ENCODE data around the gene TMEM254.
"Not testable (repeated sequence)": the region's sequence is repeated elsewhere in the genome, so short reads cannot be mapped to it uniquely, and the experiment has no call there.

The TMEM254 gene

DNA sequence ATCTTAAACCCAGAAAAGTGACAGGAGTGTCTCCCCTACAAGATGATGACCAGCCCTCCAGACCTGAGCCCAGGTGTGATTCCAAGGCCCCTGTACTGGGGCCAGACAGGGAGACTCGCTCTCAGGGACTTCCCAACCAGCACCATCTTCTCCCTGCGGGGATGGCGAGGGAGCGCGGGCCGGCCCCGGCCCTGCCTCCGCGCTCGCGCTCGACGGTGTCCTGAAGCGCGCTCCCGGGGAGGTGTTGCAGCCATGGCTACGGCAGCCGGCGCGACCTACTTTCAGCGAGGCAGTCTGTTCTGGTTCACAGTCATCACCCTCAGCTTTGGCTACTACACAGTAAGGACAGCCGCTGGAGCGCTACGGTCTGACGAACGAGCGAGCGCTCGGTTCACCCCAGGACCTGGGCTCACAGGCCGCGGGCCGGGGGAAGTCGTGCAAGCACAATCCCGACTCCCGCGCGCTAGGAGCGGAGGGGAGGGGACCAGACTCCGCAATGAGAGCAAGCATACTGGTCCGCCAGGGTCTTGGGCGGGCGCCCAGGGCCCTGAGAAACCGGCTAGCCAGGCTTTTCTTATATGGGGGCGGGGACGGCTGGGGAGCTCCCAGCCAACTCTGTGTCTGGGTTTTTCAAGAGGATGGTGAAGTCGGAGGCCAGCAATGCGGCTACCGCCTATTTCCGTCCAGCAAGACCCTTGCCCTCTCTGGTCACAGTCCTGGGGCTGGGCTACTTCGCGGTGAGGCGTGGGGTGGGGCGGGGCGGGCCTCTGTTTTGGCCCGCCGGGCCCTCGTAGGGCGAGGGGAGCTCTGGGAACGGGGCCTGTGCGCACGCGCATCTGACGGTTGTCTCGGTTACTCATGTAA lies at the start of gene TMEM254:
Gene TMEM254, plus strand, starts transcription at position 218 of the 864 bp plus-strand sequence. Its CDS starts 35 bp downstream, at position 253.
- Histone ChIP-seq H3K9me3 (no peaks in the 10 kb centered on the region), H3K4me1 (no peaks in the 10 kb centered on the region; the same call in none of the 2 replicates), H3K36me3 (replicated peaks) (no peaks in the 10 kb centered on the region), H3K4me3 (peak within 1 kb of the TSS; percentile 62), H3K27me3 (ENCODE audit: low read depth) (no peaks in the 10 kb centered on the region)
- peak; percentile 75 to 92 for DNase-seq (ENCODE audit: low spot score in 2 of 2)
- in situ Hi-C loops (cut with MboI; ENCODE audit: low sequenced_read_pairs), result no loop called here

GRCh38 chr10:80029205-80029604 lies 49.3 kb upstream of the TMEM254 start:
- H3K4me3 ChIP-seq; in situ Hi-C loops (cut with MboI; ENCODE audit: low sequenced_read_pairs); H3K36me3 ChIP-seq (replicated peaks); DNase-seq (ENCODE audit: low spot score in 2 of 2); H3K9me3 ChIP-seq; H3K4me1 ChIP-seq; H3K27me3 ChIP-seq (ENCODE audit: low read depth): not testable (repeated sequence)

DNA sequence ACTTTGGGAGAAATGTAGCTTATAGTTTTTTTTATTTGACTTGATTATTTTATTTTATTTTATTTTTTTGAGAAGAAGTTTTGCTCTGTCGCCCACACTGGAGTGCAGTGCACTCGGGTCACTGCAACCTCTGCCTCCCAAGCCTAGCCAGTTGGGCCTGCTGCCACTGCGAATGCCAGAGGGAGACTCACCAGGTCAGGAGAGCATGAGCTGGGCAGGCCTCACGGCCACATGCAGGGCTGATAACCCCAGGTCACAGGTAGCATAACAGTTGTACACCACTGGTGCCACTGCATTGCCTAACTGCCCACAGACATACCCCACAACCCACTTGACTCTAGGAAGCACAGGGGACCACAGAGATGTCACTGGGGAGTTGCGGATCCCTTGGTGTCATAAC lies 48.6 kb upstream of the TMEM254 start:
- H3K36me3 ChIP-seq (replicated peaks); H3K9me3 ChIP-seq; in situ Hi-C loops (cut with MboI; ENCODE audit: low sequenced_read_pairs); H3K27me3 ChIP-seq (ENCODE audit: low read depth); H3K4me1 ChIP-seq; H3K4me3 ChIP-seq; DNase-seq (ENCODE audit: low spot score in 2 of 2): not testable (repeated sequence)

GRCh38 chr10:80032503-80032902 lies 46.0 kb upstream of the TMEM254 start:
- Histone ChIP-seq H3K4me1 (no peaks in the 10 kb centered on the region), H3K36me3 (replicated peaks) (no peaks in the 10 kb centered on the region), H3K4me3 (no peak overlapping the region), H3K9me3 (no peaks in the 10 kb centered on the region), H3K27me3 (ENCODE audit: low read depth) (no peaks in the 10 kb centered on the region)
- in situ Hi-C loops (cut with MboI; ENCODE audit: low sequenced_read_pairs), result no loop called here
- no peak for DNase-seq (ENCODE audit: low spot score in 2 of 2)

DNA sequence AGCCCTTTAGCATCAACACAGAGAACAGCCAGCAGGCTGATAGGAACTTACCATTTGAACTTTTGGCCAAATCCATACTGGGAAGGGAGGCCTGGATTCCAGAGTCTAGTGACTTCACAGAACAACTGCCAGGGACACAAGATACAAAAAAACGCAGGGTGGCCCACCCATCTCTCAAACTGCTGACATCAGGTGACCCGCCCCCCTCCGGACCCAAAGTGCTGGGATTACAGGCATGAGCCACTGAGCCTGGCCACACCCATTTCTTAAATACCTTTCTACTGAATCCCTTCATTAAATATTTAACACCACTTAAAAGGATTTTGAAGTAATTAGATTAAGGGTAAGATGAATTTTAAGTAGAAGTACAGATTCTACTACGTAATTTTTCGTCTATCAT lies 43.7 kb upstream of the TMEM254 start:
- H3K9me3 ChIP-seq; DNase-seq (ENCODE audit: low spot score in 2 of 2); H3K4me1 ChIP-seq; H3K36me3 ChIP-seq (replicated peaks); H3K4me3 ChIP-seq; H3K27me3 ChIP-seq (ENCODE audit: low read depth); in situ Hi-C loops (cut with MboI; ENCODE audit: low sequenced_read_pairs): not testable (repeated sequence)

GRCh38 chr10:80035430-80035829 lies 43.0 kb upstream of the TMEM254 start:
- H3K27me3 ChIP-seq (ENCODE audit: low read depth); in situ Hi-C loops (cut with MboI; ENCODE audit: low sequenced_read_pairs): not testable (repeated sequence)

GRCh38 chr10:80036921-80037500 lies 41.5 kb upstream of the TMEM254 start:
- H3K4me3 ChIP-seq; H3K9me3 ChIP-seq; H3K36me3 ChIP-seq (replicated peaks); H3K27me3 ChIP-seq (ENCODE audit: low read depth); DNase-seq (ENCODE audit: low spot score in 2 of 2); H3K4me1 ChIP-seq; in situ Hi-C loops (cut with MboI; ENCODE audit: low sequenced_read_pairs): not testable (repeated sequence)

More at GRCh38 chr10:80035430-80035829, 43.0 kb upstream of the TMEM254 start:
- not testable (repeated sequence) for H3K9me3 ChIP-seq; H3K4me3 ChIP-seq; DNase-seq (ENCODE audit: low spot score in 2 of 2); H3K36me3 ChIP-seq (replicated peaks); H3K4me1 ChIP-seq

- H3K27me3 ChIP-seq (ENCODE audit: low read depth); H3K36me3 ChIP-seq (replicated peaks); H3K9me3 ChIP-seq; DNase-seq (ENCODE audit: low spot score in 2 of 2); H3K4me3 ChIP-seq; in situ Hi-C loops (cut with MboI; ENCODE audit: low sequenced_read_pairs); H3K4me1 ChIP-seq: not testable (repeated sequence)
Measured at GRCh38 chr10:80038226-80038625, 40.2 kb upstream of the TMEM254 start.

DNA sequence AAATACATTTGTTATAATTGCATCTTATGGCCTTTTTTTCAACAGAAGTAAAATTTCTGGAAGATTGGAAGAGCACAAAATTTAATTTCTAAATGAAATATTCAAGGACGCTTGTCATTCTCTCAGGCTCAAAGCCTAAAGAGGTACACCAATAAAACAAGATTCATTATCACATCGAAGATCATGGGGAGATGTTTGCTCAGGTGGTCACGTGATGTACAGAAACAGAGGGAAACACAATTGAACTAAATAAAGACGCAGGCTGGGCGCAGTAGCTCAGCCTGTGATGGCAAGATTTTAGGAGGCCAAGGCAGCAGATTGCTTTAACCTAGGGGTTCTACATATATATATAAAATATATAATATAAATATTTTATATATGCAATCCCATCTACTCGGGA lies 37.3 kb upstream of the TMEM254 start:
- Histone ChIP-seq H3K4me3 (no peak overlapping the region), H3K27me3 (ENCODE audit: low read depth) (no peaks in the 10 kb centered on the region), H3K36me3 (replicated peaks) (no peaks in the 10 kb centered on the region), H3K9me3 (no peaks in the 10 kb centered on the region), H3K4me1 (no peaks in the 10 kb centered on the region)
- DNase-seq (ENCODE audit: low spot score in 2 of 2), result no peak
- in situ Hi-C loops (cut with MboI; ENCODE audit: low sequenced_read_pairs), result no loop called here

DNA sequence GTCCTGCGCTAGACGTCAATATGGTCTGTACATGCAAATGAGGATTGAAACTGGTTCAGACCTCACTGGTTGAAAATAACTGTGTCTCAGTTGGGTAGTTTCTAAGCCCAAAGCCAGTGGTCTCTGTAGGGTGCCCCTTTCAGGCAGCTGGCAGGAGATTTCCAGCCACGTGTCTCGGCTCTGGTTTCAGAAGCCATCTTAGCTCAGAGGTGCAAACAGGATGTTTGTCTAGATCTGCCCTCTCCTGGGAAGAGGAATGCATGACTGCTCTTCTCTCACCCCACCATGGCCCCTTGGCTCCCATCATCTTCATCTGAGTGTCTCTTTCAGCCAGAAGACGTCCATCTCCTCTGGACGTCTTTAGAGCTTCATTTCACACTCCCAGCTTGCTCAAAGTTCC lies 33.5 kb upstream of the TMEM254 start:
- H3K4me3 ChIP-seq; in situ Hi-C loops (cut with MboI; ENCODE audit: low sequenced_read_pairs); H3K36me3 ChIP-seq (replicated peaks); H3K27me3 ChIP-seq (ENCODE audit: low read depth); H3K9me3 ChIP-seq; H3K4me1 ChIP-seq: not testable (repeated sequence)
- DNase-seq (ENCODE audit: low spot score in 2 of 2), result peak in 1 of 2 experiments; percentile 21

- H3K27me3 ChIP-seq (ENCODE audit: low read depth), result peaks cover 2% of the 10 kb centered on the region; the same call in 1 of the 2 replicates
- H3K4me1 ChIP-seq, result no peaks in the 10 kb centered on the region
- H3K9me3 ChIP-seq, result no peaks in the 10 kb centered on the region
- in situ Hi-C loops (cut with MboI; ENCODE audit: low sequenced_read_pairs), result no loop called here
- peak; percentile 49 to 88 for DNase-seq (ENCODE audit: low spot score in 2 of 2)
- no peak overlapping the region for H3K4me3 ChIP-seq
- no peaks in the 10 kb centered on the region for H3K36me3 ChIP-seq (replicated peaks)
Measured at GRCh38 chr10:80046629-80047441, 31.6 kb upstream of the TMEM254 start.

- no peak overlapping the region for H3K4me3 ChIP-seq
- in situ Hi-C loops (cut with MboI; ENCODE audit: low sequenced_read_pairs), result no loop called here
- H3K4me1 ChIP-seq, result no peaks in the 10 kb centered on the region
- DNase-seq (ENCODE audit: low spot score in 2 of 2), result no peak
- no peaks in the 10 kb centered on the region for H3K9me3 ChIP-seq
- H3K27me3 ChIP-seq (ENCODE audit: low read depth), result peaks cover 2% of the 10 kb centered on the region; the same call in 1 of the 2 replicates
- H3K36me3 ChIP-seq (replicated peaks), result no peaks in the 10 kb centered on the region
Measured at GRCh38 chr10:80050752-80051151, 27.7 kb upstream of the TMEM254 start.

- Histone ChIP-seq H3K9me3 (no peaks in the 10 kb centered on the region), H3K4me1 (no peaks in the 10 kb centered on the region), H3K27me3 (ENCODE audit: low read depth) (peaks cover 2% of the 10 kb centered on the region; the same call in 1 of the 2 replicates), H3K36me3 (replicated peaks) (no peaks in the 10 kb centered on the region), H3K4me3 (no peak overlapping the region)
- DNase-seq (ENCODE audit: low spot score in 2 of 2), result no peak
- in situ Hi-C loops (cut with MboI; ENCODE audit: low sequenced_read_pairs), result no loop called here
Measured at GRCh38 chr10:80051993-80052392, 26.5 kb upstream of the TMEM254 start.

- DNase-seq (ENCODE audit: low spot score in 2 of 2), result no peak
- no peak overlapping the region for H3K4me3 ChIP-seq
- no peaks in the 10 kb centered on the region for H3K4me1 ChIP-seq
- no peaks in the 10 kb centered on the region for H3K9me3 ChIP-seq
- H3K27me3 ChIP-seq (ENCODE audit: low read depth), result no peaks in the 10 kb centered on the region
- in situ Hi-C loops (cut with MboI; ENCODE audit: low sequenced_read_pairs), result no loop called here
- H3K36me3 ChIP-seq (replicated peaks), result no peaks in the 10 kb centered on the region
Measured at GRCh38 chr10:80055760-80056159, 22.7 kb upstream of the TMEM254 start.

All from HAP-1 (cell line).